Heart left ventricle (tissue), 16 donors: ENCODE measurements around the gene CRIM1. TPM values are rescaled to one million over a fixed set of nuclear protein-coding genes. Genes with fewer than 3 reads are reported as not detected.

Experiments
- ATAC-seq, 4 donors: fragments of 200-7000 bp; cut with Tn5 transposase; one replicate each; pipeline ENCODE4 v1.9.1; 2020 to 2022; ENCODE audit warnings: moderate library complexity in 4 of 4, mild to moderate bottlenecking in 3 of 4, moderate number of reproducible peaks in 1 of 4
- DNase-seq, 5 donors: peaks; one replicate each; pipeline ENCODE4 v3.0.0-alpha.2; 2020
- H3K27ac ChIP-seq, 12 donors: fragments of 200-600 bp; sonication (generic) in 4 of 12; one replicate each; pipeline versions ENCODE4 v1.5.0 to v1.8.0; 2016 to 2022; ENCODE audit warnings: mild to moderate bottlenecking in 2 of 12
- H3K27me3 ChIP-seq, 9 donors: fragments of 200-600 bp; sonication (generic) in 2 of 9; one replicate each; pipeline versions ENCODE4 v1.5.1 to v1.8.0; 2016 to 2022; ENCODE audit warnings: mild to moderate bottlenecking in 3 of 9
- H3K36me3 ChIP-seq, 9 donors: fragments of 200-600 bp; sonication (generic) in 2 of 9; one replicate each; pipeline versions ENCODE4 v1.5.0 to v1.8.0; 2018 to 2022; ENCODE audit warnings: mild to moderate bottlenecking in 2 of 9
- H3K4me1 ChIP-seq, 12 donors: fragments of 200-600 bp; sonication (generic) in 4 of 12; one replicate each; pipeline versions ENCODE4 v1.5.0 to v1.8.0; 2016 to 2022; ENCODE audit warnings: mild to moderate bottlenecking in 3 of 12
- H3K4me3 ChIP-seq, 12 donors: fragments of 200-600 bp; sonication (generic) in 4 of 12; one replicate each; pipeline versions ENCODE4 v1.5.0 to v1.8.0; 2017 to 2022; ENCODE audit warnings: mild to moderate bottlenecking in 9 of 12, moderate library complexity in 4 of 12
- H3K9me3 ChIP-seq, 12 donors: fragments of 200-600 bp; sonication (generic) in 4 of 12; one replicate each; pipeline versions ENCODE4 v1.5.0 to v1.8.0; 2016 to 2022; ENCODE audit warnings: mild to moderate bottlenecking in 1 of 12
- POLR2A ChIP-seq, 2 donors: fragments of 450-650 bp; IDR thresholded peaks; one replicate each; pipeline ENCODE4 v1.6.1; 2017; ENCODE audit warnings: antibody characterized with exemption in 2 of 2, mild to moderate bottlenecking in 2 of 2, moderate library complexity in 2 of 2
- WGBS, 4 donors: extraction: QIAGEN DNeasy Blood & Tissue Kit in 2 of 4; methylation state at CpG; one replicate each; pipeline versions ENCODE4 v1.1.5 to v1.1.7; 2013 to 2018; 5-methylcytosine and 5-hydroxymethylcytosine counted together
- intact Hi-C, 10 donors: fragments of 100-400 bp; cut with DNase I; formaldehyde crosslinking; loops; one replicate each; pipeline versions ENCODE4 v1.11.1 to v1.14.2; 2022
- polyA plus RNA-seq, 2 donors: library from polyadenylated mRNA; stranded (reverse); fragments of 200-250 nt; gene quantifications; one replicate each; pipeline ENCODE4 v1.2.3, GENCODE V29; 2013
- total RNA-seq, 9 donors: library from RNA; depleted of rRNA in 2 of 9; stranded (reverse); fragments of >200 nt in 2 of 9; fragmentation: NEBNext Ultra II Directional in 3 of 9; extraction: Animal tissue kit (Norgen Biotek cat#: 25700) in 3 of 9; gene quantifications; one replicate each; pipeline versions ENCODE4 v1.1.0 to v1.2.4, GENCODE V29; 2016 to 2023
- TF ChIP-seq, protein P1 (sequence below), 12 donors: fragments of 200-600 bp; sonication (generic) in 4 of 12; IDR thresholded peaks; one replicate each; pipeline versions ENCODE4 v1.5.0 to v1.8.0; 2018 to 2022; ENCODE audit warnings: antibody characterized with exemption in 12 of 12, mild to moderate bottlenecking in 5 of 12
- donor health status: ischemic (EF 13 %, LVEDD 7.1; RV severe dilation, severe dysfunction).
- donor health status: healthy with polysubstance abuse.
- donor health status: DM: no; HTN: yes; CAD: no.
- donor health status: DM: no; HTN: no; CAD: no.
- donor health status: ischemic (EF 25% LVEDD 6.9; RV normal size, moderate dysfunction).
- donor health status: ischemic (EF 25% LVEDD 5.7; RV mildly dilated, moderate dysfunction).
- donor health status: healthy.
- donor health status: DM: yes; HTN: yes; CAD: no.
- donor health status: ischemic (EF 35%, LVEDD 5.7; RV mildly dilated, moderate dysfunction).
- donor health status: nonischemic (EF 11% LVEDD 7.7; RV severe dilation, severe dysfunction).
- donor health status: DM: yes; HTN: yes; CAD: no.
- donor health status: PGD.
- donor health status: ischemic (EF 29% LVEDD 5.4; RV normal size, mild dysfunction).
- donor health status: nonischemic (EF 23%, LVEDD 6.1; RV moderate dilation, normal function).

Gene CRIM1
- total and polyA plus RNA-seq, 11 donors = 14.7 to 120 (median 81.8) TPM

DNA sequence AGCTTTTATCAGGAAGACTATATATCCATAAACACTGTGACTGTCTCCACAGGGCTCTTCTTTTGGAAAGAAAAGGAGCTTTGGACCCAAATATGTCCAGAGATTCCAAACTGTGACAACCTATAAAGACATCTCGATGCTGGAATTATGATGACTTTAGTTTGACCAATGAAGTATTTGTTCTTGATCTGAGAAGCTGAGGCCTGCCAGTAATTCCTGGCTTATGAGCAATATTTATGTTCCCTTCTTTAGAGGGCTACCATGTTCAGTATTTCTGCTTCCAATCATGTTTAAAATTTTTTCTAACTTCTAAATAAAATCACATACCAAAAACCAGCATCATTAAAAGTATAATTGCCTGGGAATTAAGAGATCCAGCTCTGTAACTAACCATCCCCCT is 201.3 kb downstream of the CRIM1 start:
- ATAC-seq (no peak), DNase-seq (no peak)
- Histone ChIP-seq H3K27ac (no peak overlapping the region), H3K4me3 (no peak overlapping the region), H3K27me3 (no peaks in the 10 kb centered on the region), H3K9me3 (no peaks in the 10 kb centered on the region), H3K4me1 (peaks cover 0 to 24% (median 3%) of the 10 kb centered on the region in 12 donors), H3K36me3 (peaks cover 0 to 57% (median 41%) of the 10 kb centered on the region in 9 donors)
- intact Hi-C loops = no loop called here
- TF ChIP-seq POLR2A (IDR thresholded peaks at IDR 0.05) = no peak
- TF ChIP-seq, protein P1, sequence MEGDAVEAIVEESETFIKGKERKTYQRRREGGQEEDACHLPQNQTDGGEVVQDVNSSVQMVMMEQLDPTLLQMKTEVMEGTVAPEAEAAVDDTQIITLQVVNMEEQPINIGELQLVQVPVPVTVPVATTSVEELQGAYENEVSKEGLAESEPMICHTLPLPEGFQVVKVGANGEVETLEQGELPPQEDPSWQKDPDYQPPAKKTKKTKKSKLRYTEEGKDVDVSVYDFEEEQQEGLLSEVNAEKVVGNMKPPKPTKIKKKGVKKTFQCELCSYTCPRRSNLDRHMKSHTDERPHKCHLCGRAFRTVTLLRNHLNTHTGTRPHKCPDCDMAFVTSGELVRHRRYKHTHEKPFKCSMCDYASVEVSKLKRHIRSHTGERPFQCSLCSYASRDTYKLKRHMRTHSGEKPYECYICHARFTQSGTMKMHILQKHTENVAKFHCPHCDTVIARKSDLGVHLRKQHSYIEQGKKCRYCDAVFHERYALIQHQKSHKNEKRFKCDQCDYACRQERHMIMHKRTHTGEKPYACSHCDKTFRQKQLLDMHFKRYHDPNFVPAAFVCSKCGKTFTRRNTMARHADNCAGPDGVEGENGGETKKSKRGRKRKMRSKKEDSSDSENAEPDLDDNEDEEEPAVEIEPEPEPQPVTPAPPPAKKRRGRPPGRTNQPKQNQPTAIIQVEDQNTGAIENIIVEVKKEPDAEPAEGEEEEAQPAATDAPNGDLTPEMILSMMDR (IDR thresholded peaks at IDR 0.05) = no peak
- 87 to 90% (median 88%) methylated on average over 1 of the region's 1 CpG for WGBS, 4 donors

DNA sequence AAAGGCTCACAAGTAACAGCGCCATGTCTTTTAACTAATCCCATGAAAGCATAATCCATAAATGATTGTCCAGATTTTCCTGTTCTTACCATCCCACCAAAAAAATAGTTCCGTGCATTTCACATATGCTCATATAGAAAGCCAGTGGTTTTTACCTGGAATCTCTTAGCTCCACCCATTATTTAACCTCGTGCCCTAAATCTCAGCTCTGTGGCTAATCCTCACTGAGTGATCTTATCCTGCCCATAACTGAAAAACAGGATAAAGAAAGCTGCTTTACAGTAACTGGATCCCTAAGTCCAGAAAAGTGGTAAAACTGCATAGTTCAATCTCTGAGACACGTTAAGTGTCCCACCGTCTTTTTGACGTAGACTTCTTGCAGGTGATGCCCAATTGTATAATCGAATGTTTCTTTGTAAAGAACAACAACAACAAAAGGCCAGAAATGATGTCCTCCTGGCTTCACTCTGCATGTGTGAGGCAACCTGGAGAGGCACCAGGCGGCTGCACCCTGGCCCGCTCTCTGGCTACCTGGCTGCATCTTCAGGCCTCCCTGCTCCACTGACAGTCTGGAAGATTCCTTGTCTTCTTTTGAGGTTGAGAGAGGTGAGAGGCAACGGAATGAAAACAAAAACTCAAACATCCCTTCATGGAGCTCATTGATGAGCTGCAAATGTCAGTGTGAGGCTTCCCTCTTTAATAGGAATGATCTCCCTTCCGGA is 203.8 kb downstream of the CRIM1 start:
- WGBS, 4 donors = 92 to 94% (median 93%) methylated on average over 11 of the region's 11 CpGs
- Histone ChIP-seq H3K27me3 (no peaks in the 10 kb centered on the region), H3K9me3 (no peaks in the 10 kb centered on the region), H3K36me3 (peaks cover 0 to 35% (median 18%) of the 10 kb centered on the region in 9 donors), H3K27ac (no peak overlapping the region), H3K4me3 (no peak overlapping the region), H3K4me1 (peaks cover 0 to 44% (median 9%) of the 10 kb centered on the region in 12 donors)
- ATAC-seq (no peak), DNase-seq (no peak)
- intact Hi-C loops = no loop called here
- TF ChIP-seq, protein P1 (IDR thresholded peaks at IDR 0.05) = no peak
- no peak for TF ChIP-seq POLR2A (IDR thresholded peaks at IDR 0.05)

DNA sequence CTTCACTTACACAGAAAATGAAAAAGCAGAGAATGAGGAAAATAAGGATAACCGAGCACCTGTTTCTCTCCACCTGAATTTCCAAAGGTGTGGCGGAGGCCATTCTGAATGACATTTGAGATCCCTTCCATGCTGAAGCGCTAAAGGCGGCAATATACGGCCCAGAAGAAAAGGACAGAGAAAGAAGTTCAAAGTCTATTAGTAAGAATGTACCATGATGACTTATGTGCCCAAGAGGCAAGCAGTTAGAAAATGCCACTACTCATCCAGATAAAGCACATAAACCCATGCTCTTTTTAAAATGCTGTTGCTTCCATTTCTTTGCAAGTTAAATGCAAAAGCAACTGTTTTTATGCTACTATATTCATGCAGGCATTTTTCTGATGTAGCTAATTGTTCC is 205.1 kb downstream of the CRIM1 start:
- H3K27ac ChIP-seq = peak overlapping the region in 9 of 12 donors; percentile 26 to 76 (median 56)
- H3K4me1 ChIP-seq = peaks cover 0 to 47% (median 9%) of the 10 kb centered on the region in 12 donors
- DNase-seq = no peak
- ATAC-seq = no peak
- H3K4me3 ChIP-seq = no peak overlapping the region
- no peaks in the 10 kb centered on the region for H3K27me3 ChIP-seq
- no peaks in the 10 kb centered on the region for H3K9me3 ChIP-seq
- intact Hi-C loops = no loop called here
- WGBS, 4 donors = 97 to 99% (median 98%) methylated on average over 5 of the region's 5 CpGs
- no peak for TF ChIP-seq POLR2A (IDR thresholded peaks at IDR 0.05)
- TF ChIP-seq, protein P1 (IDR thresholded peaks at IDR 0.05) = no peak
- peaks cover 0 to 26% (median 5%) of the 10 kb centered on the region in 9 donors for H3K36me3 ChIP-seq

DNA sequence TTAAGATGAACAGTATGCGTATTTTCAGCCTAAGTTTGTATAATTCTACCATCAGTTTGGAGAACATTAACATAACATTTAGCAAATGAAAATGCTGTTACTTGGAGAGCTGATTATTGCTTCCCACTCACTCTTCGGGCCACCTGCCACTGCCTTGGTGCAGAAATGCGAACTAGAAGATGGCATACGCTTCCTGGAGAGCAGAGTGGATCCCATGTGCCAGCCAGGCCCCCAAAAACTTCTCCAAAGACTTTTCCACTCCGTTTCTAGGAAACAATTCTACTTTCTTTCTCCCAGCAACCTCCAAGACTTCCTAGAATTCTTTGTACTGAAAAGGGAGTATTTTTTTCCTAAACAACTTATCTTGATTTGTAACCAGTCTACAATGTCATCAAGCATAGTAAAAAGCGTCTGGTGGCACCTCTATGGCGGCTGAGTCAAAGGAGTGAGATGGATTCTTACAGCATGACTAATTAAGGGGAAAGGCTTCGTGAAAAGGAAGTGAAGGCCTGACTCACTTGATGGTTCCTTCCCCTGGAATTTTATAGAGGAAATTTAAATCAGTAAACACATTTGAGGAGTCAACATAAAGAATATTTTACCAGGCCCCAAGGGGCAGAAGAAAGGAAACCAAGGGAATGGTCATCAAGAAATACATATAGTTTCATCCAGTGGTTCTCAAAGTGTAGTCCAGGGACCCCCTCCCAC is 205.8 kb downstream of the CRIM1 start:
- intact Hi-C loops = no loop called here
- H3K36me3 ChIP-seq = peaks cover 0 to 31% (median 5%) of the 10 kb centered on the region in 9 donors
- H3K27me3 ChIP-seq = no peaks in the 10 kb centered on the region
- H3K4me3 ChIP-seq = no peak overlapping the region
- H3K27ac ChIP-seq = peak overlapping the region in 11 of 12 donors; percentile 34 to 76 (median 56)
- WGBS, 4 donors = 67 to 72% (median 70%) methylated on average over 8 of the region's 8 CpGs
- no peaks in the 10 kb centered on the region for H3K9me3 ChIP-seq
- no peak for TF ChIP-seq POLR2A (IDR thresholded peaks at IDR 0.05)
- TF ChIP-seq, protein P1 (IDR thresholded peaks at IDR 0.05) = no peak
- peak in 3 of 4 donors; percentile 72 to 90 (median 82) for ATAC-seq
- DNase-seq = peak in 2 of 5 donors; percentile 34 to 35
- peaks cover 0 to 47% (median 9%) of the 10 kb centered on the region in 12 donors for H3K4me1 ChIP-seq
